Measurements from ENCODE around the gene PHF21A. TPM values are rescaled to one million over a fixed set of nuclear protein-coding genes. Genes with fewer than 3 reads are reported as not detected.
A peak's percentile ranks its signal among the peaks of the same experiment; 100 is the strongest.

Gene PHF21A
- total and polyA plus RNA-seq, 2 of the 13 experiments (the other 11 are each of a cell fraction or from before 2014, with no cell fraction given) = 4.1 to 34.6 TPM

DNA sequence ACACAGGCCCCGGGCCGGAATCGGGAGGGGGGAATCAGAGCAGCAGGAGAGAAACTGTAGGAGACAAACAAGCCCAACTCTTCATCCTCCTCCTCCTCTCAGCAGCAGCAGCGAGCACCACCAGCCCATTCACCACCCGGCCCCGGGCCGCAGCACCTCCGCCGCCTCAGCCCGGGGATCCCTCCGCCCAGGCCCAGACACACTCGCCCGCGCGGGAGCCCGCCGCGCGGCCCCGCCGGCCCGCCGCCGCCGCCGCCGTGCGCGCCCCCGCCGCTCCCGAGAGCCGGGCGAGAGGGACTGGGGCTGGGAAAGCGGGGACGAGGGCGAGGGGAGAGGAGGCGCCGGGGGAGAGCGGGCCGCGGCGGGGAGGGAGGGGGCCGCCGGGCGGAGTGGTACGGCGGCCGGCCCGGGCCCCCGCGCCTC is at the start of gene PHF21A (continued):
- TF ChIP-seq, protein P1, sequence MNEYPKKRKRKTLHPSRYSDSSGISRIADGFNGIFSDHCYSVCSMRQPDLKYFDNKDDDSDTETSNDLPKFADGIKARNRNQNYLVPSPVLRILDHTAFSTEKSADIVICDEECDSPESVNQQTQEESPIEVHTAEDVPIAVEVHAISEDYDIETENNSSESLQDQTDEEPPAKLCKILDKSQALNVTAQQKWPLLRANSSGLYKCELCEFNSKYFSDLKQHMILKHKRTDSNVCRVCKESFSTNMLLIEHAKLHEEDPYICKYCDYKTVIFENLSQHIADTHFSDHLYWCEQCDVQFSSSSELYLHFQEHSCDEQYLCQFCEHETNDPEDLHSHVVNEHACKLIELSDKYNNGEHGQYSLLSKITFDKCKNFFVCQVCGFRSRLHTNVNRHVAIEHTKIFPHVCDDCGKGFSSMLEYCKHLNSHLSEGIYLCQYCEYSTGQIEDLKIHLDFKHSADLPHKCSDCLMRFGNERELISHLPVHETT (CRISPR knock-in tag; conservative IDR thresholded peaks at IDR 0.05) = 0 out of 2 replicates have a peak, but pooled peaks have one; percentile 11
- TF ChIP-seq PCBP1 (IDR thresholded peaks at IDR 0.05; ENCODE audit: borderline replicate concordance, low read depth, low read length) = peak; percentile 88
- TF ChIP-seq RBAK (CRISPR knock-in tag; IDR thresholded peaks at IDR 0.05) = peak; percentile 96
- no peak for TF ChIP-seq ZNF781 (CRISPR knock-in tag; IDR thresholded peaks at IDR 0.05; ENCODE audit: borderline replicate concordance, not compliant biosample characterization)
- TF ChIP-seq YY1 (IDR thresholded peaks at IDR 0.05; ENCODE audit: insufficient read depth, insufficient replicate concordance, low read depth, low read length) = peak; percentile 32
- TF ChIP-seq PHF20 (CRISPR knock-in tag; IDR thresholded peaks at IDR 0.05) = no peak
- TF ChIP-seq, protein P2, sequence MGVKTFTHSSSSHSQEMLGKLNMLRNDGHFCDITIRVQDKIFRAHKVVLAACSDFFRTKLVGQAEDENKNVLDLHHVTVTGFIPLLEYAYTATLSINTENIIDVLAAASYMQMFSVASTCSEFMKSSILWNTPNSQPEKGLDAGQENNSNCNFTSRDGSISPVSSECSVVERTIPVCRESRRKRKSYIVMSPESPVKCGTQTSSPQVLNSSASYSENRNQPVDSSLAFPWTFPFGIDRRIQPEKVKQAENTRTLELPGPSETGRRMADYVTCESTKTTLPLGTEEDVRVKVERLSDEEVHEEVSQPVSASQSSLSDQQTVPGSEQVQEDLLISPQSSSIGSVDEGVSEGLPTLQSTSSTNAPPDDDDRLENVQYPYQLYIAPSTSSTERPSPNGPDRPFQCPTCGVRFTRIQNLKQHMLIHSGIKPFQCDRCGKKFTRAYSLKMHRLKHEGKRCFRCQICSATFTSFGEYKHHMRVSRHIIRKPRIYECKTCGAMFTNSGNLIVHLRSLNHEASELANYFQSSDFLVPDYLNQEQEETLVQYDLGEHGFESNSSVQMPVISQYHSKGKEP (CRISPR knock-in tag; IDR thresholded peaks at IDR 0.05) = no peak
- TF ChIP-seq EP300 (IDR thresholded peaks at IDR 0.05; ENCODE audit: low read depth in 2 of 2, low read length in 2 of 2) = 0 out of 4 replicates have a peak, but pooled peaks have one; percentile 3 to 4
- no peak for TF ChIP-seq EP300 (CRISPR knock-in tag; IDR thresholded peaks at IDR 0.05; ENCODE audit: borderline replicate concordance)

DNA sequence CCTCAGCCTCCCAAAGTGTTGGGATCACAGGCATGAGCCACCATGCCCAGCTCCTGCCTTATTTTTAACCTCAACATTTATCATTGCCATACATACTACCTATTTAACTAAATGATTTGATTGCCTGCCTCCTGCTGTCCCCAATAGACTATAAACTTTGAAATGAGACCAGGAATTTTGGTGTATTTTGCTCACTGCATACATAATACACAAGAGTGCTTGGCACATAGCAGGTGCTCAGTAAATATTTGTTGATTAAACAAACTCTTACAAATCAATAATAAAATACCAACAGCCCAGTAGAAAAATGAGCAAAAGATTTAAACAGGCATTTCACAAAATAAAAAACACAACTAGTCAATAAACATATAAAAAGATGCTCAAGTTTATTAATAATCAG is 49.5 kb upstream of the PHF21A start:
- Histone ChIP-seq H3K4me3 (replicated peaks in 1 of 3; ENCODE audit: insufficient read depth in 1 of 3, low read depth in 2 of 3, low read length in 3 of 3) (no peak overlapping the region), H3K27ac (ENCODE audit: extremely low read length, insufficient read depth, low read length) (no peak overlapping the region), H4K20me1 (ENCODE audit: insufficient read depth, low read length) (no peaks in the 10 kb centered on the region), H3K4me1 (ENCODE audit: insufficient read depth, low read length) (no peaks in the 10 kb centered on the region), H3K27me3 (ENCODE audit: control insufficient read depth in 1 of 2, insufficient read depth in 2 of 2, low read length in 2 of 2) (peaks cover 0 to 5% of the 10 kb centered on the region in 2 experiments; a peak in 1 of 5 replicates), H2AFZ (ENCODE audit: low read length) (no peak overlapping the region), H3K36me3 (replicated peaks in 1 of 2; ENCODE audit: control insufficient read depth in 1 of 2, insufficient read depth in 2 of 2, low read length in 2 of 2) (no peaks in the 10 kb centered on the region), H3K79me2 (ENCODE audit: insufficient read depth, low read length) (no peaks in the 10 kb centered on the region), H3K9ac (ENCODE audit: insufficient read depth, low read depth, low read length) (no peak overlapping the region), H3K9me3 (ENCODE audit: low read length) (no peaks in the 10 kb centered on the region), H3K4me2 (ENCODE audit: low read depth, low read length) (no peak overlapping the region)
- TF ChIP-seq ZFAT (CRISPR knock-in tag; conservative IDR thresholded peaks at IDR 0.05) = no peak
- no peak for TF ChIP-seq ZNF724P (CRISPR knock-in tag; IDR thresholded peaks at IDR 0.05; ENCODE audit: borderline replicate concordance)
- TF ChIP-seq KLF12 (CRISPR knock-in tag; IDR thresholded peaks at IDR 0.05; ENCODE audit: borderline replicate concordance) = no peak
- no peak for TF ChIP-seq ZNF616 (CRISPR knock-in tag; IDR thresholded peaks at IDR 0.05; ENCODE audit: low read depth)
- TF ChIP-seq PAF1 (CRISPR knock-in tag; IDR thresholded peaks at IDR 0.05) = no peak
- no peak for TF ChIP-seq ATF7 (IDR thresholded peaks at IDR 0.05)
- no peak for TF ChIP-seq ATF7 (CRISPR knock-in tag; IDR thresholded peaks at IDR 0.05)
- no peak for TF ChIP-seq SP140L (CRISPR knock-in tag; IDR thresholded peaks at IDR 0.05; ENCODE audit: borderline replicate concordance)
- TF ChIP-seq NONO (IDR thresholded peaks at IDR 0.05) = no peak
- no peak for TF ChIP-seq NONO (CRISPR knock-in tag; conservative IDR thresholded peaks at IDR 0.05)
- TF ChIP-seq TEAD3 (CRISPR knock-in tag; optimal IDR thresholded peaks at IDR 0.05; ENCODE audit: borderline replicate concordance) = no peak
- no peak for TF ChIP-seq STAT5B (CRISPR knock-in tag; IDR thresholded peaks at IDR 0.05)
- TF ChIP-seq CEBPB (IDR thresholded peaks at IDR 0.05; ENCODE audit: borderline replicate concordance, low read depth, low read length) = no peak
- no peak for TF ChIP-seq KAT2B (IDR thresholded peaks at IDR 0.05; ENCODE audit: borderline replicate concordance, low read depth, low read length)
- TF ChIP-seq MZF1 (CRISPR knock-in tag; IDR thresholded peaks at IDR 0.05; ENCODE audit: borderline replicate concordance) = no peak
- no peak for TF ChIP-seq ZMYM3 (CRISPR knock-in tag; IDR thresholded peaks at IDR 0.05)
- ChIA-PET CTCF (ENCODE audit: low intra/inter-chr PET ratio, low total read pairs) (no interaction called here), POLR2A (no interaction called here)
- no peak for FAIRE-seq
- in situ Hi-C loops (cut with HindIII; ENCODE audit: extremely low pct_ligation_motif_present, low pct_unique_long_range_greater_than_20kb) = no loop called here
- intact Hi-C loops (cut with micrococcal nuclease; ENCODE audit: unreplicated experiment) = no loop called here
- no peak; the same call in 2 of the 3 replicates for ATAC-seq
- no peak for DNase-seq (ENCODE audit: low spot score)
- BruUV-seq (replicated peaks) = no TSS peak
